Ovary (tissue), 3 donors: ENCODE data around the gene SRRM3.

Experiments used
- POLR2A ChIP-seq: fragments of 450-650 bp; IDR thresholded peaks from one replicate; pipeline ENCODE4 v1.6.1; 2017; ENCODE audit warnings: antibody characterized with exemption, mild to moderate bottlenecking, moderate library complexity
- TF ChIP-seq, protein P1 (sequence below), 3 donors: fragments of 450-650 bp in 2 of 3; fragments of 200-600 bp in 1 of 3; IDR thresholded peaks; one replicate each; pipeline versions ENCODE4 v1.5.1 to v1.8.0; 2016 to 2022; ENCODE audit warnings: antibody characterized with exemption in 3 of 3, mild to moderate bottlenecking in 1 of 3
- donor health status: DM: no; HTN: no; CAD: no.

DNA sequence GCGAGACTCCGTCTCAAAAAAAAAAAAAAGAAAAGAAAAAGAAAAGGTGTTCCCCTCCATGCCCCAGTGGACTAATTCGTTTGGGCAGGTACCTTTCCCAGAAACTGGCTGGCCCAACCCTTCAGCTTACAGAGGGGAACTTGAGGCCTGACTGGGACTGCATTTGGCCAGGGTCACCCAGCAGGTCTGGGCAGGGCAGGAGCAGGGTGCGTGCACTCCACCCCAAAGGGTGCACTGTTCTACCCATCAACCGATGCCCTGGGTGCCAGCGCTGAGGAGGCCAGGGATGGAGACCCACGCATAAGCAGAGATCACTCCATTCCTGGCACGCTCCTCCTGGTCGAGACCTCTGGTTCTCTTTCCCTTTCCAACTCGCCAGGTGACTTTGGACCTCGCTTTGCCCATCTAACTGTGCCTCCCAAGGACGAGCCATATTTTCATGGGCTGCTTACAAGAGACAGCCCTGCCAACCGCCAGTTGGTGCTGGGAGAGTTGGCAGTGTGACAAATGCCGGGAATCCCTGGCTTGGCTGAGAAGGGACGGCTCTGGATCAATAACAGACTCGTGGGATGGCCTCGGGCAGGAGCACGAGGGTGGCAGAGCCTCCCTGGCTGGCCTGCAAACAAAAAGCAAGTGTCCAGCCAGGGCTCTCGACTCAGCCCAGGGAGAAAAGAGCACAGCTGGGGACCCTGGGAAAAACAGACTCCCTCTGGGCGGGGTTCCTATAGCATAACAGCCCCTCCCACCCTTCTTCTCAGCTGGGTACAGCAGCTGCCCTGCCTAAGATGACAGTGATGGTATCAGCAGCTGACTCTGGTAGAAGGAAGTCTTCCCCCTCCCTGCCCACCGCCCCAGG is 108.6 kb downstream of the SRRM3 start:
- TF ChIP-seq POLR2A = no peak
- TF ChIP-seq, protein P1, sequence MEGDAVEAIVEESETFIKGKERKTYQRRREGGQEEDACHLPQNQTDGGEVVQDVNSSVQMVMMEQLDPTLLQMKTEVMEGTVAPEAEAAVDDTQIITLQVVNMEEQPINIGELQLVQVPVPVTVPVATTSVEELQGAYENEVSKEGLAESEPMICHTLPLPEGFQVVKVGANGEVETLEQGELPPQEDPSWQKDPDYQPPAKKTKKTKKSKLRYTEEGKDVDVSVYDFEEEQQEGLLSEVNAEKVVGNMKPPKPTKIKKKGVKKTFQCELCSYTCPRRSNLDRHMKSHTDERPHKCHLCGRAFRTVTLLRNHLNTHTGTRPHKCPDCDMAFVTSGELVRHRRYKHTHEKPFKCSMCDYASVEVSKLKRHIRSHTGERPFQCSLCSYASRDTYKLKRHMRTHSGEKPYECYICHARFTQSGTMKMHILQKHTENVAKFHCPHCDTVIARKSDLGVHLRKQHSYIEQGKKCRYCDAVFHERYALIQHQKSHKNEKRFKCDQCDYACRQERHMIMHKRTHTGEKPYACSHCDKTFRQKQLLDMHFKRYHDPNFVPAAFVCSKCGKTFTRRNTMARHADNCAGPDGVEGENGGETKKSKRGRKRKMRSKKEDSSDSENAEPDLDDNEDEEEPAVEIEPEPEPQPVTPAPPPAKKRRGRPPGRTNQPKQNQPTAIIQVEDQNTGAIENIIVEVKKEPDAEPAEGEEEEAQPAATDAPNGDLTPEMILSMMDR (IDR thresholded peaks at IDR 0.05) = no peak
